Activated T-cell treated with anti-CD3 and anti-CD28 coated beads, Interleukin-2, amount 50 U/mL, for 48 hours (primary cell): ENCODE measurements around the gene METRNL.

Source experiments
- DNase-seq, 2 experiments: peaks; one replicate each; pipeline ENCODE4 v3.0.0-alpha.2; 2020

The METRNL gene

GRCh38 chr17:83092931-83093330 lies 13.5 kb downstream of the METRNL start:
- DNase-seq, result no peak

GRCh38 chr17:83093506-83093905 lies 14.1 kb downstream of the METRNL start:
- DNase-seq, result no peak

DNA sequence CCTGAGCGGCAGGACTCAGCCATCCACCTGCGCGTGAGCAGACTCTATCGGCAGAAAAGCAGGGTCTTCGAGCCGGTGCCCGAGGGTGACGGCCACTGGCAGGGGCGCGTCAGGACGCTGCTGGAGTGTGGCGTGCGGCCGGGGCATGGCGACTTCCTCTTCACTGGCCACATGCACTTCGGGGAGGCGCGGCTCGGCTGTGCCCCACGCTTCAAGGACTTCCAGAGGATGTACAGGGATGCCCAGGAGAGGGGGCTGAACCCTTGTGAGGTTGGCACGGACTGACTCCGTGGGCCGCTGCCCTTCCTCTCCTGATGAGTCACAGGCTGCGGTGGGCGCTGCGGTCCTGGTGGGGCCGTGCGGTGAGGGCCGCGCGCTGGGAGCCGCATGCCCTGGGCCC lies 14.9 kb downstream of the METRNL start:
- no peak for DNase-seq

GRCh38 chr17:83095016-83095415 lies 15.6 kb downstream of the METRNL start:
- no peak for DNase-seq

- no peak for DNase-seq
These were observed 17.2 kb downstream of the METRNL start for GRCh38 chr17:83096401-83097224.

- no peak for DNase-seq
These were observed 18.4 kb downstream of the METRNL start for GRCh38 chr17:83097831-83098230.

GRCh38 chr17:83098241-83099085 lies 19.1 kb downstream of the METRNL start:
- no peak for DNase-seq

DNA sequence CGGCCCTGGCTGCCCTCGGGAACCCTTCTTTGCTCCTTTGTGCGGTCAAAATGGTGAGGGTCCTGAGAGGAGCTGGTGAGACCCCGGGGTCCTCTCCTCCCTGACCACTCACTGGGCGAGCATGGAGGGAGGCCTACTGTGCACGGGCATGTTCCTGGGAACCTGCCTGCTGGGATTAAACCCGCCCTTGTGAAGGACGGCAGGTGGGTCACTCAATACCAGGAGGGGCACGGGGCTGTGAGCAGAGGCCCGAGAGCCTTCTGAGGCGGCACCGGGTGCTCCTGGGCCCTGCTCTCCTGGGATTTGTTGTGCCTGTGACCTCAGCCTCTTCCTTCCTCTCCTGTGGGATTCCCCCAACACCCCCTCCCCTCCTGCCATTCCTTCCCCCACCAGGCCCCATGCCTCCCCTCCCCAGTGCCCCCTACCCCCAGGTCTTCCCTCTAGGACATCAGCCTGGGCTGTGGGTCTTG lies 19.7 kb downstream of the METRNL start:
- DNase-seq, result no peak

DNA sequence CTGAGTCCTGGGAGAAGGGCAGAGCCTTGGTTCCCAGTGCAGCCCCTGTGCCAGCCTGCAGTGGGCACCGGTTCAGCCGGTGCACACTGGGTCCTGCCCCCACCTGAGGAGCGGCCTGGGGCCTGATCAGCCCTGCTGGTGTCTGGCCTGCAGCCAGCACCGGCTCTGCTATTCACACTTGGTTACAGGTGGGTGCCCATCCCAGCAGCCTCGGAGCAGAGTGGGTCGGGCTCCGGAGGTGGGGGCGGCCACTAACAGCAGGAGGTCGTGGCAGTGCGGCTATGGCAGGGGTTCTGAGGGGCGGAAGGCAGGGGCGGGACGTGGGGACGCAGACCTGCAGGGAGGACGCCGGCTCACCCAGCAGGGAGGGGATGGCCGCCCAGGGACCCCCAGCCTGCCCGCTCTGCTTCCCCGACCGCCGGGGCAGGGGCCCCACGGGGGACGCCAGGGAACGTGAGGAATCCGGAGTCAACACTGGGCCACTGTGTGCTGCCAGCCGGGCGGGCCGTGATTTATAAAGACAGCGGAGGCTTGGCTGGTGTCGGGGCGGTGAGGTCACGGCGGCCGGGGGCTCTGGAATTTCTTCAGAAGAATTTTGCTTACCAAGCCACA lies 20.3 kb downstream of the METRNL start:
- no peak for DNase-seq

- no peak for DNase-seq
These were observed 20.9 kb downstream of the METRNL start for GRCh38 chr17:83100220-83100852.

DNA sequence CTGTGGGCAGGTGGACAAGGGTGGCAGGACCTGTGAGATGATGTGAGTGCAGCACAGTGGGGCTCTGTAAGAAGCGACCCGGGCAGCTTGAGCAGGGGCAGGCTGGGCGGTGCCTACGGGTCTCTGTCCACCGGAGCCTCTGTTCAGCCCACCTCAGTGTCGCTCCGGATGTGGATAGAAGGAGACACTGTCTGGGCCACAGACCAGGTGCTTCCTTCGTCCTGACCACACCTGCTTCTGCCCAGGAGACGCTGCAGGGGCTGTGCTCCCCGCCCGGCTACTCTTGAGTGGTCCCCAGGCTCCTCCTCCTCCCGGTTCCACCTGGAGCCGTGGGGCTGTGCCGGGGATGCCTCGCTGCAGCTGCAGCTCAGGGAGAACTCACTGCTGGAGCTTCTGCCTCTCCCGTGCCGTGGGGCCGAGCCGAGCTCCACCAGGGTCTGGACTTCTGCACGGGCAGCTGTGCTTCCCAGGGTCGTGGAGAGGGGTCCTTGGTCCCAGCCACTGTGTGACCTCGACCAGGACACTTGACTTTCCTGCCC lies 21.5 kb downstream of the METRNL start:
- no peak for DNase-seq

GRCh38 chr17:83101805-83102480 lies 22.5 kb downstream of the METRNL start:
- no peak for DNase-seq

DNA sequence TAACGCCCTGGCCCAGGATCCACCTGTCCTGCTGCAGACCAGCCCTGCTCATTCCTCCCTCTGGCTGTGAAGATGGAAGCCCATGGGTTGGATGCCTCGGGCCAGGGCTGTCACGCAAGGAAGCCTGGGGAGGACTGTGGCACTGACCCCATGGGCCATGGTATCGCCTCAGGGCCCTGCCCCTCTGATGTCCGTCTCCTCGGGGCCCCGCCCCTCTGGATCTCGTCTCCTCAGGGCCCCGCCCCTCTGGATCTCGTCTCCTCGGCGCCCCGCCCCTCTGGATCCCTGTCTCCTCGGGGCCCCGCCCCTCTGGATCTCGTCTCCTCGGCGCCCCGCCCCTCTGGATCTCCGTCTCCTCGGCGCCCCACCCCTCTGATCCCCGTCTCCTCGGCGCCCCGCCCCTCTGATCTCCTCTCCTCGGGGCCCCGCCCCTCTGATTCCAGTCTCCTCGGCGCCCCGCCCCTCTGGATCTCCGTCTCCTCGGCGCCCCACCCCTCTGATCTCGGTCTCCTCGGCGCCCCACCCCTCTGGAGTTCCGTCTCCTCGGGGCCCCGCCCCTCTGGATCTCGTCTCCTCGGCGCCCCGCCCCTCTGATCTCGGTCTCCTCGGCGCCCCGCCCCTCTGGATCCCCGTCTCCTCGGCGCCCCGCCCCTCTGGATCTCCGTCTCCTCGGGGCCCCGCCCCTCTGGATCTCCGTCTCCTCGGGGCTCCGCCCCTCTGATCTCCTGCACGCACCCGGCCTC lies 24.0 kb downstream of the METRNL start:
- DNase-seq, result no peak

DNA sequence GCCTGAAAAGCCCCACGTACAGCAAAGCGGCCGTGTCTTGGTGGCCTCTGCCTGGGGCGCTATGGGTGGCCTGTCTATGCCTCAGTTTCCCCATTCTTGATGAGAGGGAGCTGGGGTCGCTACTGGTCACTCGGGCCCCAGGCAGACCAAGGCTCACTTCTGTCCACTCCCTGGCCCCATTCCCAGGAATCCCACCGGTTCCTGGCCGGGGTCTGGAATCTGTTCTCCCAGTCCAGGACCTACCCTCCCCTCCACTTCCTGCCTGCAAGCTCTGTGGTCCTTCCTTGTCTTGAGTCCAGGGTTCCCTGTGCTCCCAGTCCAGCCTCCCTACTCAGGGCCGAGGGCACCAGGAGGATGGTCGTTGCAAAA lies 24.5 kb downstream of the METRNL start:
- DNase-seq, result no peak

- no peak for DNase-seq
These were observed 25.4 kb downstream of the METRNL start for GRCh38 chr17:83104577-83105505.

DNA sequence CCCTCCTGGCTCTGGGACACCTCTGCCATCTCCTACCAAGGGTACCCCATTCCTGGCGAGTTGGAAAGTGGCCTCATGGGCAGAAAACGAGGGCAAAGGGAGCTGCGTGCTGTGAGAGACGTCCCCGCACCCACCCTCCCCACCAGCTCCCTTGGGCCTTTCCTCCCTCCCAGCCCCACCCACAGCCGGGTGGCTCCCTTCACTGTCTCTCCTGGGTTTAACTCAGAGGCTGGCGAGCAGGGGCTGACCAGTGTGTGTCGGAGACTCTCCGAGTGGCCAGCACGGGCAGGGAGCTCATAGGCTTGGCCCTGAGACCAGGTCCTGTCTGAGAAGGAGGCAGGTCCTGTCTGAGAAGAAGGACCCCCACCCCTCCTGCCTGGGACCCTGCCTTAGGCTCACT lies 26.1 kb downstream of the METRNL start:
- DNase-seq, result no peak

GRCh38 chr17:83106056-83106588 lies 26.7 kb downstream of the METRNL start:
- no peak for DNase-seq

- DNase-seq, result no peak
These were observed 27.7 kb downstream of the METRNL start for GRCh38 chr17:83106913-83107655.

- no peak for DNase-seq
These were observed 28.2 kb downstream of the METRNL start for GRCh38 chr17:83107656-83108048.
